ENCODE data around the gene DLL3. TPM values are rescaled to one million over a fixed set of nuclear protein-coding genes. Genes with fewer than 3 reads are reported as not detected.

Gene DLL3
- total RNA-seq, result 1.9 and 2.8 TPM in 2 replicates

GRCh38 chr19:39498798-39499642 lies at the start of gene DLL3:
TSS of gene DLL3 (plus strand) at chr19:39498947. CDS start at chr19:39498975, 28 bp downstream.

GRCh38 chr19:39480337-39481228 lies 18.2 kb upstream of the DLL3 start, which contains the start of gene TIMM50:
TSS of gene TIMM50 (plus strand) at chr19:39480838. CDS start at chr19:39480854, 16 bp downstream.

GRCh38 chr19:39514840-39515550 lies 16.2 kb downstream of the DLL3 start, which contains the start of gene SELENOV:
TSS of gene SELENOV (plus strand) at chr19:39515139. CDS start at chr19:39515213, 74 bp downstream.

GRCh38 chr19:39532233-39533002 lies 33.7 kb downstream of the DLL3 start, which contains the start of gene EID2B:
TSS of gene EID2B (minus strand) at chr19:39532852. CDS start at chr19:39532802, 50 bp downstream.

GRCh38 chr19:39539518-39540332 lies 41.0 kb downstream of the DLL3 start, which contains the start of gene EID2:
TSS of gene EID2 (minus strand) at chr19:39540161. CDS start at chr19:39540079, 82 bp downstream.

Other genes with a start within 250 kb of the DLL3 start
- gene IFNL2, start 230.6 kb upstream of the DLL3 start, total RNA-seq, result not detected in 2 replicates
- not detected in 2 replicates for gene IFNL1, start 202.5 kb upstream of the DLL3 start, total RNA-seq
- 0.65 and 1.0 TPM in 2 replicates for gene LRFN1, start 178.1 kb upstream of the DLL3 start, total RNA-seq
- not detected in 2 replicates for gene GMFG, start 162.9 kb upstream of the DLL3 start, total RNA-seq
- gene SAMD4B, start 156.5 kb upstream of the DLL3 start, total RNA-seq, result 94.0 and 133 TPM in 2 replicates
- 39.7 and 61.4 TPM in 2 replicates for gene PAF1, start 107.8 kb upstream of the DLL3 start, total RNA-seq
- gene MED29, start 107.6 kb upstream of the DLL3 start, total RNA-seq, result 46.3 and 64.5 TPM in 2 replicates
- 15.0 and 34.1 TPM in 2 replicates for gene ZFP36, start 92.1 kb upstream of the DLL3 start, total RNA-seq
- 27.1 and 55.8 TPM in 2 replicates for gene PLEKHG2, start 86.3 kb upstream of the DLL3 start, total RNA-seq
- 2,011 and 2,213 TPM in 2 replicates for gene RPS16, start 63.0 kb upstream of the DLL3 start, total RNA-seq
- gene SUPT5H, start 53.4 kb upstream of the DLL3 start, total RNA-seq, result 75.0 and 75.4 TPM in 2 replicates
- 97.4 and 144 TPM in 2 replicates for gene TIMM50, start 18.1 kb upstream of the DLL3 start, total RNA-seq
- 0.81 TPM in 1 of 2 replicates, not detected in the other for gene SELENOV, start 16.2 kb downstream of the DLL3 start, total RNA-seq
- 3.3 and 3.9 TPM in 2 replicates for gene EID2B, start 33.9 kb downstream of the DLL3 start, total RNA-seq
- gene EID2, start 41.2 kb downstream of the DLL3 start, total RNA-seq, result 13.2 and 19.5 TPM in 2 replicates
- not detected in 2 replicates for gene LGALS13, start 103.6 kb downstream of the DLL3 start, total RNA-seq
- not detected in 2 replicates for gene LGALS16, start 157.0 kb downstream of the DLL3 start, total RNA-seq
- not detected in 2 replicates for gene LGALS14, start 205.5 kb downstream of the DLL3 start, total RNA-seq
- not detected in 2 replicates for gene CLC, start 239.1 kb downstream of the DLL3 start, total RNA-seq